WTC11 (cell line): ENCODE measurements around the gene NBEA.

Experiments
- ATF2 ChIP-seq: sonication (generic); formaldehyde crosslinking; IDR thresholded peaks from 2 replicates; pipeline ENCODE4 v1.8.1; 2022; ENCODE audit warnings: low read depth, missing genetic modification reagents, borderline replicate concordance
- CREB1 ChIP-seq: sonication (generic); formaldehyde crosslinking; IDR thresholded peaks from 2 replicates; pipeline ENCODE4 v1.8.0; 2023; ENCODE audit warnings: mild to moderate bottlenecking, missing genetic modification reagents
- CTCF ChIP-seq: fragments of 200-600 bp; IDR thresholded peaks from 2 replicates; pipeline ENCODE4 v1.8.0; 2022; ENCODE audit warnings: antibody characterized with exemption
- E2F4 ChIP-seq: sonication (generic); formaldehyde crosslinking; IDR thresholded peaks from 2 replicates; pipeline ENCODE4 v1.8.1; 2022; ENCODE audit warnings: low read depth, mild to moderate bottlenecking, moderate library complexity, missing genetic modification reagents, borderline replicate concordance
- FOXK1 ChIP-seq: sonication (generic); formaldehyde crosslinking; IDR thresholded peaks from 2 replicates; pipeline ENCODE4 v1.8.0; 2022; ENCODE audit warnings: mild to moderate bottlenecking, moderate library complexity, missing genetic modification reagents
- FOXP1 ChIP-seq: sonication (generic); formaldehyde crosslinking; IDR thresholded peaks from 2 replicates; pipeline ENCODE4 v1.8.0; 2022; ENCODE audit warnings: missing genetic modification reagents, mild to moderate bottlenecking, moderate library complexity, borderline replicate concordance
- KAT7 ChIP-seq: sonication (generic); formaldehyde crosslinking; IDR thresholded peaks from 2 replicates; pipeline ENCODE4 v1.8.1; 2023; ENCODE audit warnings: missing genetic modification reagents, mild to moderate bottlenecking, borderline replicate concordance
- NFYB ChIP-seq: sonication (generic); formaldehyde crosslinking; conservative IDR thresholded peaks from 2 replicates; pipeline ENCODE4 v1.8.0; 2022; ENCODE audit warnings: low read depth, missing genetic modification reagents
- SMAD3 ChIP-seq: sonication (generic); formaldehyde crosslinking; IDR thresholded peaks from 2 replicates; pipeline ENCODE4 v1.8.0; 2022; ENCODE audit warnings: missing genetic modification reagents, mild to moderate bottlenecking, borderline replicate concordance
- TCF7 ChIP-seq: sonication (generic); formaldehyde crosslinking; IDR thresholded peaks from 2 replicates; pipeline ENCODE4 v1.8.0; 2022; ENCODE audit warnings: mild to moderate bottlenecking, low read depth, missing genetic modification reagents, moderate library complexity
- TP53 ChIP-seq: sonication (generic); formaldehyde crosslinking; IDR thresholded peaks from 2 replicates; pipeline ENCODE4 v1.8.1; 2023; ENCODE audit warnings: mild to moderate bottlenecking, missing genetic modification reagents
- ZSCAN18 ChIP-seq: fragments of 250-450 bp; sonication (Bioruptor Pico); IDR thresholded peaks from 2 replicates; pipeline ENCODE4 v2.1.2; 2022; ENCODE audit warnings: mild to moderate bottlenecking, moderate library complexity

GRCh38 chr13:34943436-34944273, 1.6 kb downstream of the NBEA start:
- no peak for TF ChIP-seq SMAD3
- no peak for TF ChIP-seq ATF2 (CRISPR knock-in tag)
- no peak for TF ChIP-seq E2F4 (CRISPR knock-in tag)
- no peak for TF ChIP-seq CTCF
- no peak for TF ChIP-seq NFYB (CRISPR knock-in tag)
- TF ChIP-seq KAT7: no peak
- TF ChIP-seq FOXK1 (CRISPR knock-in tag): no peak
- no peak for TF ChIP-seq FOXP1 (CRISPR knock-in tag)
- TF ChIP-seq ZSCAN18 (CRISPR knock-in tag): no peak
- no peak for TF ChIP-seq CREB1 (CRISPR knock-in tag)
- no peak for TF ChIP-seq TCF7
- TF ChIP-seq TP53: no peak
